ENCODE data around the gene CDH23. TPM values are rescaled to one million over a fixed set of nuclear protein-coding genes. Genes with fewer than 3 reads are reported as not detected.

CDH23 gene
- total and polyA plus RNA-seq, 7 donors = 1.00 to 3.8 (median 1.9) TPM

GRCh38 chr10:71695502-71696476 is 299.1 kb downstream of the CDH23 start:
- Histone ChIP-seq H3K4me1 (peaks cover 8% of the 10 kb centered on the region), H3K9me3 (no peaks in the 10 kb centered on the region), H3K4me3 (no peak overlapping the region), H3K27ac (no peak overlapping the region), H3K36me3 (ENCODE audit: insufficient read depth in 1 of 2, low read depth in 1 of 2) (no peaks in the 10 kb centered on the region), H3K27me3 (ENCODE audit: insufficient read depth in 3 of 3, low read length in 2 of 3) (peaks cover 0 to 2% (median 0%) of the 10 kb centered on the region in 3 donors)
- 77 to 83% (median 78%) methylated on average over 12 to 14 of the region's 14 CpGs for WGBS, 3 donors
- no peak for TF ChIP-seq CTCF (IDR thresholded peaks at IDR 0.05)
- DNase-seq = no peak
- intact Hi-C loops (cut with DNase I) = loop anchor here in 1 of 2 donors (5.0 kb wide), 2 partner anchors 77 to 117 kb away; partner anchors contain the start of gene VSIR
- ATAC-seq = no peak

GRCh38 chr10:71696628-71697326 is 300.1 kb downstream of the CDH23 start:
- peak; percentile 72 to 78 (median 73) for ATAC-seq
- WGBS, 3 donors = 50 to 56% (median 53%) methylated on average over 10 of the region's 10 CpGs
- Histone ChIP-seq H3K4me1 (peaks cover 11% of the 10 kb centered on the region), H3K9me3 (no peaks in the 10 kb centered on the region), H3K27ac (no peak overlapping the region), H3K27me3 (ENCODE audit: insufficient read depth in 3 of 3, low read length in 2 of 3) (peaks cover 0 to 2% (median 0%) of the 10 kb centered on the region in 3 donors), H3K4me3 (no peak overlapping the region), H3K36me3 (ENCODE audit: insufficient read depth in 1 of 2, low read depth in 1 of 2) (no peaks in the 10 kb centered on the region)
- TF ChIP-seq CTCF (IDR thresholded peaks at IDR 0.05) = peak; percentile 86
- intact Hi-C loops (cut with DNase I) = loop anchor here in 1 of 2 donors (5.0 kb wide), 2 partner anchors 76 to 116 kb away; partner anchors contain the start of gene VSIR
- peak; percentile 64 to 82 for DNase-seq

GRCh38 chr10:71697938-71698709 is 301.4 kb downstream of the CDH23 start:
- no peak for ATAC-seq
- WGBS, 3 donors = 79 to 85% (median 82%) methylated on average over 7 of the region's 7 CpGs

More at GRCh38 chr10:71697938-71698709, 301.4 kb downstream of the CDH23 start:
- Histone ChIP-seq H3K27me3 (ENCODE audit: insufficient read depth in 3 of 3, low read length in 2 of 3) (peaks cover 0 to 2% (median 0%) of the 10 kb centered on the region in 3 donors), H3K36me3 (ENCODE audit: insufficient read depth in 1 of 2, low read depth in 1 of 2) (no peaks in the 10 kb centered on the region), H3K9me3 (no peaks in the 10 kb centered on the region), H3K4me3 (no peak overlapping the region), H3K27ac (no peak overlapping the region), H3K4me1 (peaks cover 11% of the 10 kb centered on the region)
- intact Hi-C loops (cut with DNase I) = loop anchor here in 1 of 2 donors (5.0 kb wide), 2 partner anchors 74 to 114 kb away; partner anchors contain the start of gene VSIR
- DNase-seq = peak in 1 of 2 donors; percentile 22
- TF ChIP-seq CTCF (IDR thresholded peaks at IDR 0.05) = no peak

Data from psoas muscle (tissue), 8 donors.